WERI-Rb-1 (cell line): ENCODE measurements around the gene AGAP5.

ENCODE experiments used
- DNase-seq: peaks from one replicate; pipeline ENCODE4 v3.0.0-alpha.2; 2020
- H3K27ac ChIP-seq: fragments of 250-450 bp; sonication (Bioruptor Pico); 2 replicates; pipeline ENCODE4 v1.5.1; 2020; ENCODE audit warnings: mild to moderate bottlenecking, moderate library complexity
- H3K27me3 ChIP-seq: fragments of 250-450 bp; sonication (Bioruptor Pico); 2 replicates; pipeline ENCODE4 v1.5.1; 2021; ENCODE audit warnings: mild to moderate bottlenecking, low read depth, moderate library complexity; ENCODE audit not compliant: insufficient read depth, severe bottlenecking
- H3K36me3 ChIP-seq: fragments of 250-450 bp; sonication (Bioruptor Pico); 2 replicates; pipeline ENCODE4 v1.5.1; 2020; ENCODE audit warnings: mild to moderate bottlenecking, moderate library complexity
- H3K4me3 ChIP-seq: 2 replicates; pipeline ENCODE4 v1.5.1; 2011; ENCODE audit warnings: low read depth, mild to moderate bottlenecking, control low read depth, low read length
- H3K9me3 ChIP-seq: fragments of 250-450 bp; sonication (Bioruptor Pico); 2 replicates; pipeline ENCODE4 v1.5.1; 2021; ENCODE audit warnings: mild to moderate bottlenecking, moderate library complexity; ENCODE audit not compliant: severe bottlenecking
- CTCF ChIP-seq: IDR thresholded peaks from 2 replicates; pipeline ENCODE4 v1.5.1; 2011; ENCODE audit warnings: low read depth, mild to moderate bottlenecking, control low read depth, inconsistent platforms, low read length

AGAP5 gene

GRCh38 chr10:73641328-73642060, 56.4 kb downstream of the AGAP5 start, which contains the start of gene MYOZ1:
MYOZ1 (minus strand) TSS chr10:73641474; CDS start chr10:73640017, 1,457 bp downstream.
- H3K27me3 ChIP-seq, result no peaks in the 10 kb centered on the region
- no peak for DNase-seq
- TF ChIP-seq CTCF, result no peak
- no peaks in the 10 kb centered on the region for H3K36me3 ChIP-seq
- H3K9me3 ChIP-seq, result no peaks in the 10 kb centered on the region
- H3K27ac ChIP-seq, result no peak within 1 kb of the TSS
- no peak within 1 kb of the TSS for H3K4me3 ChIP-seq

- Histone ChIP-seq H3K9me3 (no peaks in the 10 kb centered on the region), H3K27ac (no peak overlapping the region), H3K4me3 (no peak overlapping the region), H3K36me3 (no peaks in the 10 kb centered on the region), H3K27me3 (no peaks in the 10 kb centered on the region)
- TF ChIP-seq CTCF, result no peak
- no peak for DNase-seq
Observed at GRCh38 chr10:73639286-73639685, 58.6 kb downstream of the AGAP5 start.

GRCh38 chr10:73635781-73636180, 62.1 kb downstream of the AGAP5 start:
- no peak for DNase-seq
- Histone ChIP-seq H3K27ac (no peak overlapping the region), H3K27me3 (no peaks in the 10 kb centered on the region), H3K36me3 (no peaks in the 10 kb centered on the region), H3K4me3 (no peak overlapping the region), H3K9me3 (no peaks in the 10 kb centered on the region)
- no peak for TF ChIP-seq CTCF

- no peak for DNase-seq
- no peak overlapping the region for H3K4me3 ChIP-seq
- no peaks in the 10 kb centered on the region for H3K36me3 ChIP-seq
- H3K27ac ChIP-seq, result no peak overlapping the region
- H3K27me3 ChIP-seq, result no peaks in the 10 kb centered on the region
- no peaks in the 10 kb centered on the region for H3K9me3 ChIP-seq
- TF ChIP-seq CTCF, result no peak
Observed at GRCh38 chr10:73634421-73634820, 63.5 kb downstream of the AGAP5 start.

- Histone ChIP-seq H3K9me3 (no peaks in the 10 kb centered on the region), H3K27ac (no peak overlapping the region), H3K36me3 (no peaks in the 10 kb centered on the region), H3K27me3 (no peaks in the 10 kb centered on the region), H3K4me3 (no peak overlapping the region)
- TF ChIP-seq CTCF, result no peak
- DNase-seq, result no peak
Observed at GRCh38 chr10:73629165-73629564, 68.7 kb downstream of the AGAP5 start.

- Histone ChIP-seq H3K4me3 (no peak overlapping the region), H3K9me3 (no peaks in the 10 kb centered on the region), H3K27me3 (no peaks in the 10 kb centered on the region), H3K27ac (no peak overlapping the region), H3K36me3 (no peaks in the 10 kb centered on the region)
- TF ChIP-seq CTCF, result no peak
- no peak for DNase-seq
Observed at GRCh38 chr10:73628405-73628804, 69.5 kb downstream of the AGAP5 start.
